CD4-positive, alpha-beta T cell treated with Interferon alpha-2 for 1 hour (primary cell): ENCODE results near the gene NID1.
"Not testable (repeated sequence)": the region's sequence is repeated elsewhere in the genome, so short reads cannot be mapped to it uniquely, and the experiment has no call there.

Experiments
- DNase-seq, 2 donors: peaks; one replicate each; pipeline ENCODE4 v3.0.0-alpha.2; 2020 to 2022

Gene NID1

GRCh38 chr1:236091933-236092318 is 27.0 kb upstream of the NID1 start:
- no peak for DNase-seq

- DNase-seq, result no peak
Observed at GRCh38 chr1:236090741-236091147, 25.9 kb upstream of the NID1 start.

GRCh38 chr1:236089046-236089773 is 24.3 kb upstream of the NID1 start:
- DNase-seq, result no peak

- no peak for DNase-seq
Observed at GRCh38 chr1:236086537-236086936, 21.6 kb upstream of the NID1 start.

- DNase-seq, result no peak
Observed at GRCh38 chr1:236085545-236086159, 20.8 kb upstream of the NID1 start.

- DNase-seq, result no peak
Observed at GRCh38 chr1:236084386-236084730, 19.5 kb upstream of the NID1 start.

GRCh38 chr1:236083650-236084385 is 18.9 kb upstream of the NID1 start:
- DNase-seq, result no peak

GRCh38 chr1:236082526-236082925 is 17.6 kb upstream of the NID1 start:
- DNase-seq, result no peak

- no peak for DNase-seq
Observed at GRCh38 chr1:236081546-236082227, 16.8 kb upstream of the NID1 start.

GRCh38 chr1:236079703-236080102 is 14.8 kb upstream of the NID1 start:
- no peak for DNase-seq

- DNase-seq, result no peak
Observed at GRCh38 chr1:236078993-236079392, 14.1 kb upstream of the NID1 start.

GRCh38 chr1:236078077-236078476 is 13.2 kb upstream of the NID1 start:
- not testable (repeated sequence) for DNase-seq

- DNase-seq, result no peak
Observed at GRCh38 chr1:236075848-236076247, 11.0 kb upstream of the NID1 start.

- DNase-seq, result no peak
Observed at GRCh38 chr1:236073307-236073897, 8.5 kb upstream of the NID1 start.

- DNase-seq, result no peak
Observed at GRCh38 chr1:236072001-236072400, 7.1 kb upstream of the NID1 start.

GRCh38 chr1:236070753-236071152 is 5.9 kb upstream of the NID1 start:
- no peak for DNase-seq

GRCh38 chr1:236069796-236070195 is 4.9 kb upstream of the NID1 start:
- DNase-seq, result no peak

GRCh38 chr1:236067854-236068454 is 3.1 kb upstream of the NID1 start:
- no peak for DNase-seq

- peak; percentile 72 to 77 for DNase-seq
Observed at GRCh38 chr1:236066828-236067386, 2.0 kb upstream of the NID1 start.

GRCh38 chr1:236066054-236066453 is 1.2 kb upstream of the NID1 start:
- DNase-seq, result no peak

GRCh38 chr1:236065509-236066005 is 667 bp upstream of the NID1 start:
- DNase-seq, result no peak
